22Rv1 (cell line): ENCODE results near the gene MPPED2.

Source experiments
- H3K27ac ChIP-seq: fragments of 450-650 bp; 2 replicates; pipeline ENCODE4 v1.5.1; 2017
- ZFX ChIP-seq: fragments of 450-650 bp; IDR thresholded peaks from 2 replicates; pipeline ENCODE4 v1.6.1; 2017; ENCODE audit warnings: antibody characterized with exemption, borderline replicate concordance
- TF ChIP-seq, protein P1 (sequence below): fragments of 450-650 bp; IDR thresholded peaks from 2 replicates; pipeline ENCODE4 v1.5.1; 2017; ENCODE audit warnings: mild to moderate bottlenecking

Gene MPPED2

DNA sequence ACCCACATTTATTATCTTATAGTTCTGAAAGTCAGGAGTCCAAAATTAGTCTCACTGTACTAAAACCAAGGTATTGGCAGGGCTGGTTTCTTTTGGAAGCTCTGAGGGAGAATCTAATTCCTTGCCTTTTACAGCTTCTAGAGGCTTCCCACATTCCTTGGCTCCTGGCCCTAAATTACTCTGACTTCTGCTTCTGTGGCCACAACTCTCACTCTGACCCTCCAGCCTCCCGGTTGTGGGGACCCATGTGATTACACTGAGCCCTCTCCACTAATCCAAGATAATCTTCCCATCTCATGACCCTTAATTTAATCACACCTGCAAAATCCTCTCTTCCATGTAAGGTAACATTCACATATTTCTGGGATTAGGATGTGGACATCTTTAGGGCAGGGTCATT lies 152.3 kb downstream of the MPPED2 start:
- no peak for TF ChIP-seq ZFX
- TF ChIP-seq, protein P1, sequence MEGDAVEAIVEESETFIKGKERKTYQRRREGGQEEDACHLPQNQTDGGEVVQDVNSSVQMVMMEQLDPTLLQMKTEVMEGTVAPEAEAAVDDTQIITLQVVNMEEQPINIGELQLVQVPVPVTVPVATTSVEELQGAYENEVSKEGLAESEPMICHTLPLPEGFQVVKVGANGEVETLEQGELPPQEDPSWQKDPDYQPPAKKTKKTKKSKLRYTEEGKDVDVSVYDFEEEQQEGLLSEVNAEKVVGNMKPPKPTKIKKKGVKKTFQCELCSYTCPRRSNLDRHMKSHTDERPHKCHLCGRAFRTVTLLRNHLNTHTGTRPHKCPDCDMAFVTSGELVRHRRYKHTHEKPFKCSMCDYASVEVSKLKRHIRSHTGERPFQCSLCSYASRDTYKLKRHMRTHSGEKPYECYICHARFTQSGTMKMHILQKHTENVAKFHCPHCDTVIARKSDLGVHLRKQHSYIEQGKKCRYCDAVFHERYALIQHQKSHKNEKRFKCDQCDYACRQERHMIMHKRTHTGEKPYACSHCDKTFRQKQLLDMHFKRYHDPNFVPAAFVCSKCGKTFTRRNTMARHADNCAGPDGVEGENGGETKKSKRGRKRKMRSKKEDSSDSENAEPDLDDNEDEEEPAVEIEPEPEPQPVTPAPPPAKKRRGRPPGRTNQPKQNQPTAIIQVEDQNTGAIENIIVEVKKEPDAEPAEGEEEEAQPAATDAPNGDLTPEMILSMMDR, result no peak
- H3K27ac ChIP-seq, result no peak overlapping the region

DNA sequence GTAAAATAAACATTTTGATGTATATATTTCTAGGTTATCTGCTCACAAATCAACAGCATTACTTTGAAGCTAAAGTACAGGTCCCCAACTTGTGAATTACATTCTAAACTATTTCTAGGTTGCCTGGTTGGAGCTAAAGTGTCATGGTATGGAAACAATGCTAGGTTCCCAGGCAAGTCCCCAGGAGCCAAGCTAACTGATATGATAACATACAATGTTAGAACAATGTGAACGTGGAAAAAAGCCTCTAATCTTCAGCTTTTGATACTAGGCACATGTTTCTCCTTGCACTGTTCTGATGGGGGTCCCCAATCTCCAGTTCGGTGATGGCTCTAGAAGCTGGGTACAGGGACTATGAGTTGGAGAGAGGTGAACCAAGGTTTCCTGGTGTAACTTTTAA lies 153.4 kb downstream of the MPPED2 start:
- TF ChIP-seq ZFX, result no peak
- TF ChIP-seq, protein P1, result no peak

DNA sequence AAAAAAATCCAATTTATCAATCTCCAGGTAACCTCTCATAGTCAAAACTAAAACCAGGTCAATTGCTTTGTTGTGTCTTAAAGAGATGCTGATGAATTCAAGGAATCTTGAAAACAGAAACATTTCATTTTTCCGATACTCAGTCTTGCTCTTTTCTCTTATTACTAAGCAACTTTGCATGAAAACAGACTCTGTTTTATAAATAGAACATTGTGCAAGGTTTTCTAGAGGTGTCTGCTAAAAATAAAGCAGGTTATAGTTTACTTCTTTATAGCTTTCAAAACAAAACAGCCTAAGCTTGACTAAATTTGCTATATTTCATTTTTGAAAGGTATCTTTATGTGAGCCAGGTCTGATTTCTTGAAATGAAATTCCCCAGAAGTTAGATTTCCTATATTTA lies 154.0 kb downstream of the MPPED2 start:
- H3K27ac ChIP-seq, result no peak overlapping the region
- no peak for TF ChIP-seq ZFX
- TF ChIP-seq, protein P1, result no peak

More for the DNA sequence above, 153.4 kb downstream of the MPPED2 start:
- H3K27ac ChIP-seq, result no peak overlapping the region

DNA sequence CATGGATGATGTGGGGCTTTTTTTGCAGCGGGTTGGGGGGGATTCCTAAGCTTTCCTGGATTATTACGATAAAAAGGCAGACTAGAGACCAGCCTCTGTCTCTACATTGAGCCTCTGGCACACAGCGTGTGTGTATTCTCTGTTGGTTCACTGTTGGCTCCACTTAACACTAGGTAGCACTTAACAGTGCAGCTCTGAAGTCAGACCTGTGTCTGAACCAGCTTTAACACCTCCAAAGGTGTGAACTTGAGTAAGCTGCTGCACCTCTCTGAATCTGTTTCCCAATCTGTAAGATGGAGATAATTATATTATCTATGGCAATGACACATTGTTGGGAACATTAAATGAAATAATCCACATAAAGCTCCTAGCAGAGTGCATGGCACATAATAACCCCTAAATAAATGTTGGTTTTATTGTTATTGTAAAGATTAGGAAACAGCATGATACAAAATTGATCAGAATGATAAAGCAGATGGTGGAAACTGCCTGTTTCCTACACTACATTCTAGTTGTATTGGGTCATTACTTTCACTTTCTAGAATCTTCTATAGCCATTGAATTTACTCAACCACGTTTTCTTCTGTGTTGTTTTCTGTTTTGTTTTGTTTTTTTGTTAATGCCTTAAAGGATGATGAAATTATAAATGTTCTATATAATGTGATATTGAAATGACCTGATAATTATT lies 154.9 kb downstream of the MPPED2 start:
- no peak for TF ChIP-seq ZFX
- TF ChIP-seq, protein P1, result no peak
- H3K27ac ChIP-seq, result no peak overlapping the region

DNA sequence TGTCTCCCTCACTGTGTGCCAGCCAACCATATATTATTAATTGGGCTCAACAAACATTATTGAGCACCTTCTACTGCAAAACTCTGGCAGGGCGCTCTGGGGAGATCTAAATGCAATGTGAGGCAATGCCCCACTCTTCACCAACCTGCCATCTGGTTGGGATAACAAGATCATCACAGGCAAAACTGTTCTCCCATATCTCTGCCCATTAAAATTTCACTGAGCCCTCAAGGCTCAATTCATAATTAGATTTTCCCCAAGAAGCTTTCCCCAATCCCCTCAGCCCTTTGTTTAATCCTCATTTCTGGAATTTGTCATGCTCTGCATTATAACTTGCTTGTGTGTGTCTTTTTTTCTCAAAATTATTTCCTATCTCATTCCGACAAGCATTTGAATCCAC lies 156.6 kb downstream of the MPPED2 start:
- TF ChIP-seq ZFX, result no peak
- TF ChIP-seq, protein P1, result no peak
- no peak overlapping the region for H3K27ac ChIP-seq

DNA sequence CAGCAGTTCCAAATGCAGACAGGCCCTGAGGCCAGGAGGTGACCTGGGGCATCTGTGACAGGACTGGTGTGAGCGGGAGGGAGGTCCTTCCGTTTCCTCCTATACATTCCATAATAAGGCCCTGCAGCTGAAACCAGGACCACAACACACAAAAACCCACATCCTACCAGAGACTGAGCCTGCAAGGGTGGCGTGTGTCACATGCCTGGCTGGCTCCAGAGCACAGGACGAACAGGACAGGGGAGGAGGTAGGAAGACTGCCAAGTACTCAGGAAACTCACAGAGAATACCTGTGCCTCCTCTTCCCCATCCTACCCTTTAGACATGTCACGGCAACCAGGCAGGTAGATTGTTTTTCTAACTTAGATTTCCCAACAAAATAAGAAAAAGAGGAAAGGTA lies 159.4 kb downstream of the MPPED2 start:
- TF ChIP-seq, protein P1, result no peak
- no peak for TF ChIP-seq ZFX

DNA sequence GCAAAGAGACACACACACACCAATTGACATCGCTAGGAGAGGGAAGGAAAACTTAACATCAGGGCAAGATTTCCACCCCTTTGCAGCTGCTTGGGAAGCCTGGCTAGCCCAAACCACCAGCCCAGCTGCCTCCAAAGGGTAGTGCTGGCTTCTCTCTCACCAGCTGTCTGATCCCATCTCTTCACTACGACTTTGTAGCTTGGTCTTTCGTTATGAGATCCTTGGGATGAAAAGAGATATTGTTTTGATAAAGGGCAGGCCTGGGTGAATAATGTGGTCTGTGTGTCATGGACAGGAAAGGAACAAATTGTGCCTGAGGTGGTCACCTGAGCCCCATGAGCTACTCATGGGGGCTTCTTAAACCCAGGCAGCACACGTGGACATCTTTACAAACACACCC lies 161.3 kb downstream of the MPPED2 start:
- no peak overlapping the region for H3K27ac ChIP-seq
- no peak for TF ChIP-seq ZFX
- TF ChIP-seq, protein P1, result no peak

More for the DNA sequence above, 159.4 kb downstream of the MPPED2 start:
- H3K27ac ChIP-seq, result no peak overlapping the region
